Peyer's patch (tissue), 4 donors: ENCODE measurements around the gene CYP19A1. TPM values are rescaled to one million over a fixed set of nuclear protein-coding genes. Genes with fewer than 3 reads are reported as not detected.

Experiments
- DNase-seq, 3 donors: peaks; one replicate each; pipeline ENCODE4 v3.0.0-alpha.2; 2017 to 2019
- H3K27ac ChIP-seq, 4 donors: fragments of 200-600 bp; sonication (generic); one replicate each; pipeline ENCODE4 v1.5.1; 2016 to 2019
- H3K27me3 ChIP-seq, 2 donors: fragments of 200-600 bp; sonication (generic); one replicate each; pipeline ENCODE4 v1.5.1; 2019
- H3K36me3 ChIP-seq, 3 donors: fragments of 200-600 bp; sonication (generic); one replicate each; pipeline ENCODE4 v1.5.1; 2016 to 2019
- H3K4me1 ChIP-seq, 4 donors: fragments of 200-600 bp; sonication (generic); one replicate each; pipeline ENCODE4 v1.5.1; 2016 to 2019
- H3K4me3 ChIP-seq, 4 donors: fragments of 200-600 bp; sonication (generic); 1 replicate in 3 of 4; 2 replicates in 1 of 4; pipeline ENCODE4 v1.5.1; 2016 to 2019; ENCODE audit warnings: mild to moderate bottlenecking in 1 of 4
- H3K9me3 ChIP-seq, 4 donors: fragments of 200-600 bp; sonication (generic); one replicate each; pipeline ENCODE4 v1.5.1; 2016 to 2019; ENCODE audit warnings: mild to moderate bottlenecking in 1 of 4
- POLR2A ChIP-seq, 2 donors: fragments of 450-650 bp; IDR thresholded peaks; one replicate each; pipeline ENCODE4 v1.5.1; 2017; ENCODE audit warnings: antibody characterized with exemption in 2 of 2, mild to moderate bottlenecking in 2 of 2, moderate library complexity in 2 of 2
- total RNA-seq, 4 donors: library from RNA; depleted of rRNA; stranded (reverse); fragments of >200 nt; gene quantifications; one replicate each; pipeline ENCODE4 v1.1.0, GENCODE V29; 2016
- TF ChIP-seq, protein P1 (sequence below), 6 experiments: fragments of 450-650 bp in 4 of 6; fragments of 200-600 bp in 2 of 6; sonication (generic) in 1 of 6; IDR thresholded peaks; one replicate each; pipeline ENCODE4 v1.5.1; 2017 to 2019; ENCODE audit warnings: antibody characterized with exemption in 6 of 6, mild to moderate bottlenecking in 3 of 6, moderate library complexity in 1 of 6

Gene CYP19A1
- total RNA-seq, 4 donors from 2014 or later, result 0.83 TPM; not detected in 3

DNA sequence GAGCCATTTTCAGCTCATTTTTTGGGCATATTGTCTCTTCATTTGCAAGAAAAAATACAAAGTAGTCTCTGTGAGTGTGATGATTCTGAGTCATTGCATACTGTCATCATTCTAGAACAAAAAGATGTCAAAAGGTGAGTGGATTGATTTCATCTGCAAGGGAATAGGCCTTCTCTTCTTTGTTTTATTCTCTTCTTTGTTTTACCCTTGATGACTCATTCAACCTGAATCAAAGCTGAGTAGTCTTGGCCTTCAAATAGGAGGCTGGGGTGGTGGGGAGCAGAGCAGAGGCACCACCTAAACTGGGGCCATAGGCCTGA, 25.4 kb downstream of the CYP19A1 start:
- Histone ChIP-seq H3K27ac (no peak overlapping the region), H3K4me1 (no peaks in the 10 kb centered on the region), H3K36me3 (no peaks in the 10 kb centered on the region), H3K27me3 (no peaks in the 10 kb centered on the region), H3K4me3 (no peak overlapping the region), H3K9me3 (no peaks in the 10 kb centered on the region)
- DNase-seq, result no peak
- TF ChIP-seq, protein P1, sequence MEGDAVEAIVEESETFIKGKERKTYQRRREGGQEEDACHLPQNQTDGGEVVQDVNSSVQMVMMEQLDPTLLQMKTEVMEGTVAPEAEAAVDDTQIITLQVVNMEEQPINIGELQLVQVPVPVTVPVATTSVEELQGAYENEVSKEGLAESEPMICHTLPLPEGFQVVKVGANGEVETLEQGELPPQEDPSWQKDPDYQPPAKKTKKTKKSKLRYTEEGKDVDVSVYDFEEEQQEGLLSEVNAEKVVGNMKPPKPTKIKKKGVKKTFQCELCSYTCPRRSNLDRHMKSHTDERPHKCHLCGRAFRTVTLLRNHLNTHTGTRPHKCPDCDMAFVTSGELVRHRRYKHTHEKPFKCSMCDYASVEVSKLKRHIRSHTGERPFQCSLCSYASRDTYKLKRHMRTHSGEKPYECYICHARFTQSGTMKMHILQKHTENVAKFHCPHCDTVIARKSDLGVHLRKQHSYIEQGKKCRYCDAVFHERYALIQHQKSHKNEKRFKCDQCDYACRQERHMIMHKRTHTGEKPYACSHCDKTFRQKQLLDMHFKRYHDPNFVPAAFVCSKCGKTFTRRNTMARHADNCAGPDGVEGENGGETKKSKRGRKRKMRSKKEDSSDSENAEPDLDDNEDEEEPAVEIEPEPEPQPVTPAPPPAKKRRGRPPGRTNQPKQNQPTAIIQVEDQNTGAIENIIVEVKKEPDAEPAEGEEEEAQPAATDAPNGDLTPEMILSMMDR (IDR thresholded peaks at IDR 0.05), result no peak
- no peak for TF ChIP-seq POLR2A (IDR thresholded peaks at IDR 0.05)

DNA sequence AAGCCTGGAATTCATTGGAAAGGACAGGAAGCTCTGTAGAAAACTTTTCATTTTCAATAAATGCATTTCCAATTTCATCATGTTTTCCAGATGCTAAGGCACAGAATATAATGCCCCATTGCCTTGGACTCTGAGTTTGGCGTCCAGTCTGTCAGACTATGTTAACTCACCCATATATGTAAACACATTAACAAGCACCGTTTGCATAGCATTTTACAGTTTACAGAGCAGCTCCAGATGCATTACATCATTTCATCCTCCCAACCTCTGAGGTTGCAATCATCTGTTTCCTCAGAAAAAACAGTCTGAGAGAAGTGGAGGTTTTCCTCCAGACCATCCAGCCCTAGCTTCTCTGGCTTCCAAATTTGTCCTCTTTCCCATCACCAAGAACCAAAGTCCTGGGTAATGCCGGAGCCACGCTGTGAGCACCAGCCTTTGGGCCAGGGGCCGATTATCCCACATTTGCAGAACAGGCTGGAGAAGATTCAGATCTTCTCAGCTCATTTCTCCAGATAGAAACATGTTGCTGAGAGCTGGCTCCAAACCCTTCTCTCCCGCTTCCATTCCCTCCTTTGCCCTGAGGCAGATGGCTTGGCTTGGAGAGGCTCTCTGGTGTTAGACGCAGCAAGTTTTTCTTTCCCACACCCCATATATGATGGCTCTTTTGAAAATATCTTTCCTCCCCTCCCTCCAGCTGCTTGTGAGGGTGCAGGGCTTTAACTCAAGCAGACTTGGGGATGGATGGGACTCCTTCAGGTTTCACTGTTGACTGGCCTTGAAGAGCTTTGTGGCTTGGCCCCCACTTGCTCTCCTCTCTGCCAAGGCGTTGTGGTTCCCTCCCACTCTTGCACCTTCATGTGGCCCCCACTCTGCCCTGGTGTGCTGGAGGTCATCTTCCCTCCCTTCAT, 26.0 kb downstream of the CYP19A1 start:
- H3K4me1 ChIP-seq, result no peaks in the 10 kb centered on the region
- no peak for TF ChIP-seq POLR2A (IDR thresholded peaks at IDR 0.05)
- TF ChIP-seq, protein P1 (IDR thresholded peaks at IDR 0.05), result no peak
- no peaks in the 10 kb centered on the region for H3K9me3 ChIP-seq
- no peak overlapping the region for H3K4me3 ChIP-seq
- H3K27me3 ChIP-seq, result no peaks in the 10 kb centered on the region
- H3K27ac ChIP-seq, result peak overlapping the region in 1 of 4 donors; percentile 35
- no peak for DNase-seq
- H3K36me3 ChIP-seq, result no peaks in the 10 kb centered on the region

DNA sequence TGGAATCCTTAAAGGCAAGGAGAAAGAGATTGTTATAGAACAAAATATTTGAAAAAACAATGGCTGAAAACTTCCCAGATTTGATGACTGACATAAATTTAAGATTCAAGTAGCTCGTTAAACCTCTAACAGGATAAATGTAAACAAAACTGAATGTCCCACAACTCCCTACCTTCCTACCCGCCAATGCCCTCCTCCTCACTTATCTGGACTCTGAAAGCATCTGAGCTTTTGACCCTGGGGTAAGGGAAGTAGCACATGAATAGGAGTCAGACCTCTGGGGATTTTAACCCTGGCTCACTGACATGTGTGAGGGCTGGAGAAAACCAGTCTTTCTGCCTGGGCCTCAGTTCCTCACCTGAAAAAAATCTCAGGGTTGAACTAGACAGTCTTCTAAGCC, 26.9 kb downstream of the CYP19A1 start:
- H3K27me3 ChIP-seq, result no peaks in the 10 kb centered on the region
- TF ChIP-seq POLR2A (IDR thresholded peaks at IDR 0.05), result no peak
- TF ChIP-seq, protein P1 (IDR thresholded peaks at IDR 0.05), result no peak
- H3K27ac ChIP-seq, result peak overlapping the region in 1 of 4 donors; percentile 35
- H3K36me3 ChIP-seq, result no peaks in the 10 kb centered on the region
- H3K4me1 ChIP-seq, result no peaks in the 10 kb centered on the region
- H3K4me3 ChIP-seq, result no peak overlapping the region
- DNase-seq, result no peak
- H3K9me3 ChIP-seq, result no peaks in the 10 kb centered on the region

DNA sequence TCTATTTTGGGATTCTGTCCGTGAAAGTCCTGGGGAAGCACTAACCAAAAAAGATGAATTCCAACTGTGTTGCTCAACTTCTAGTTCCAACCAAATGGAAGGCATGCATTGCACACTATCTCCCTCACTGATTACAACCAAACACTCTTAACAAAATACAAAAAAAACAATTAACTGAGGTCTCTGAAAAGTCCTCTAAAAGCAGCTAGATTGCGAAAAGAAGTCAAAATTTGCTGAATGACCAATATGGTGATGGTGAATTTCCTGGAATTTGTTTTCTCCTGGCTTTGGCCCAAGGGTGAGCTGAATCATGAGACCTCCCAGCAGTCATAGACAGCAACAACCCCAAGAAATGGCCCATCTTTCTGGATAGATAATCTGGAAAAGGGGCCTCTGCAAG, 28.3 kb downstream of the CYP19A1 start:
- TF ChIP-seq, protein P1 (IDR thresholded peaks at IDR 0.05), result no peak
- no peak for TF ChIP-seq POLR2A (IDR thresholded peaks at IDR 0.05)
- Histone ChIP-seq H3K36me3 (no peaks in the 10 kb centered on the region), H3K4me1 (no peaks in the 10 kb centered on the region), H3K9me3 (no peaks in the 10 kb centered on the region), H3K27ac (peak overlapping the region in 1 of 4 donors; percentile 35), H3K27me3 (no peaks in the 10 kb centered on the region), H3K4me3 (no peak overlapping the region)
- DNase-seq, result no peak

DNA sequence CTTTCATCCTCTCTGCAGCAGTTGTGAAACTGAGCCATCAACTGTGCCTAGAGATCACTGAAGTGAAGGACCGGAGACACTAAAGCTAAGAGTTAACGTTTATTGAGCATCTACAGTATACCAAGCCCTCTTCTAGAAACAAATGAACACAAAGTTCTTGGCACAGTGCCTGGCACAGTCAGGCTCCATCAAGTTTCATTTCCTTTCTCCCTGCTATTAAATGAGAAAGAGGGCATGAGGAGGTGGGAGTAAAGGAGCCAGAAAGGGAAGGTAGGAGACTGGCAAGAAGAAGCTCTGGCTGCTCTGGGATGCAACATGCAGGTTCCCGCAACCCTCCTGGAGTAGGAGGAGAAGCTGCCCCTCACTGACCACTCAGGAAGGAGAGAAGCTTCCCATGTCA, 30.6 kb downstream of the CYP19A1 start:
- Histone ChIP-seq H3K9me3 (no peaks in the 10 kb centered on the region), H3K27me3 (no peaks in the 10 kb centered on the region), H3K4me1 (no peaks in the 10 kb centered on the region), H3K36me3 (no peaks in the 10 kb centered on the region), H3K27ac (no peak overlapping the region), H3K4me3 (no peak overlapping the region)
- TF ChIP-seq POLR2A (IDR thresholded peaks at IDR 0.05), result no peak
- TF ChIP-seq, protein P1 (IDR thresholded peaks at IDR 0.05), result no peak
- DNase-seq, result no peak
